WTC11 (cell line): ENCODE measurements around the gene PREX1.

Experiments used
- CREM ChIP-seq: sonication (generic); formaldehyde crosslinking; IDR thresholded peaks from 2 replicates; pipeline ENCODE4 v1.8.1; 2022; ENCODE audit warnings: mild to moderate bottlenecking, missing genetic modification reagents, moderate library complexity
- ELF4 ChIP-seq: sonication (generic); formaldehyde crosslinking; IDR thresholded peaks from 2 replicates; pipeline ENCODE4 v1.8.1; 2022; ENCODE audit warnings: low read depth, mild to moderate bottlenecking, moderate library complexity, missing genetic modification reagents
- ESRRA ChIP-seq: sonication (generic); formaldehyde crosslinking; IDR thresholded peaks from 2 replicates; pipeline ENCODE4 v1.8.1; 2022; ENCODE audit warnings: mild to moderate bottlenecking, missing genetic modification reagents, borderline replicate concordance
- JAZF1 ChIP-seq: fragments of 250-450 bp; sonication (Bioruptor Pico); IDR thresholded peaks from 2 replicates; pipeline ENCODE4 v1.9.0; 2021; ENCODE audit warnings: moderate library complexity, mild to moderate bottlenecking, inconsistent platforms
- JUN ChIP-seq: sonication (generic); formaldehyde crosslinking; IDR thresholded peaks from 2 replicates; pipeline ENCODE4 v1.8.0; 2023; ENCODE audit warnings: mild to moderate bottlenecking, missing genetic modification reagents
- NFYB ChIP-seq: sonication (generic); formaldehyde crosslinking; conservative IDR thresholded peaks from 2 replicates; pipeline ENCODE4 v1.8.0; 2022; ENCODE audit warnings: low read depth, missing genetic modification reagents
- NR1H2 ChIP-seq: sonication (generic); formaldehyde crosslinking; IDR thresholded peaks from 2 replicates; pipeline ENCODE4 v1.9.0; 2021; ENCODE audit warnings: mild to moderate bottlenecking, moderate library complexity, missing genetic modification reagents
- SP1 ChIP-seq: sonication (generic); formaldehyde crosslinking; conservative IDR thresholded peaks from 2 replicates; pipeline ENCODE4 v1.8.1; 2022; ENCODE audit warnings: missing genetic modification reagents
- TCF7 ChIP-seq: sonication (generic); formaldehyde crosslinking; IDR thresholded peaks from 2 replicates; pipeline ENCODE4 v1.8.0; 2022; ENCODE audit warnings: mild to moderate bottlenecking, low read depth, missing genetic modification reagents, moderate library complexity
- TF ChIP-seq, protein P1 (sequence below): fragments of 200-600 bp; IDR thresholded peaks from 2 replicates; pipeline ENCODE4 v1.8.0; 2022; ENCODE audit warnings: antibody characterized with exemption
- TF ChIP-seq, protein P2 (sequence below): sonication (generic); formaldehyde crosslinking; IDR thresholded peaks from 2 replicates; pipeline ENCODE4 v1.8.1; 2023; ENCODE audit warnings: mild to moderate bottlenecking, missing genetic modification reagents, borderline replicate concordance
- TF ChIP-seq, protein P3 (sequence below): sonication (generic); formaldehyde crosslinking; IDR thresholded peaks from 2 replicates; pipeline ENCODE4 v1.8.0; 2023; ENCODE audit warnings: missing genetic modification reagents
- TF ChIP-seq, protein P4 (sequence below): sonication (generic); formaldehyde crosslinking; IDR thresholded peaks from 2 replicates; pipeline ENCODE4 v1.8.1; 2022; ENCODE audit warnings: low read depth, missing genetic modification reagents, borderline replicate concordance
- TF ChIP-seq, protein P5 (sequence below): sonication (generic); formaldehyde crosslinking; IDR thresholded peaks from 2 replicates; pipeline ENCODE4 v1.8.1; 2022; ENCODE audit warnings: missing genetic modification reagents, borderline replicate concordance

DNA sequence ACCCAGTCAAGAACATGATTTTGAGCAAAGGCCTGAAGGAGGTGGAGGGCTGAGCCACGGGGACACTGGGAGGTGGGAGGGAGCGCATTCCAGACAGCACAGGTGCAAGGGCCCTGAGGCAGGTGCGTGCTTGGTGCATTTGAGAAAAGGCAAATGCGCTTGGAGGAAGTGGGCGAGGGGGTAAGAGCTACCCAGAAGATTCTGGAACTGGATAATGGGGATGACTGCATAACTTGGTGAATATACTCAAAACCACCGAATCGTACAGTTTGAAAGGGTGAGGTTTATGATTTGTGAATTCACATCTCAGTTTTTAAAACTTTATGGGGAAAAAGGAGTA is 9.8 kb downstream of the PREX1 start:
- TF ChIP-seq, protein P1, sequence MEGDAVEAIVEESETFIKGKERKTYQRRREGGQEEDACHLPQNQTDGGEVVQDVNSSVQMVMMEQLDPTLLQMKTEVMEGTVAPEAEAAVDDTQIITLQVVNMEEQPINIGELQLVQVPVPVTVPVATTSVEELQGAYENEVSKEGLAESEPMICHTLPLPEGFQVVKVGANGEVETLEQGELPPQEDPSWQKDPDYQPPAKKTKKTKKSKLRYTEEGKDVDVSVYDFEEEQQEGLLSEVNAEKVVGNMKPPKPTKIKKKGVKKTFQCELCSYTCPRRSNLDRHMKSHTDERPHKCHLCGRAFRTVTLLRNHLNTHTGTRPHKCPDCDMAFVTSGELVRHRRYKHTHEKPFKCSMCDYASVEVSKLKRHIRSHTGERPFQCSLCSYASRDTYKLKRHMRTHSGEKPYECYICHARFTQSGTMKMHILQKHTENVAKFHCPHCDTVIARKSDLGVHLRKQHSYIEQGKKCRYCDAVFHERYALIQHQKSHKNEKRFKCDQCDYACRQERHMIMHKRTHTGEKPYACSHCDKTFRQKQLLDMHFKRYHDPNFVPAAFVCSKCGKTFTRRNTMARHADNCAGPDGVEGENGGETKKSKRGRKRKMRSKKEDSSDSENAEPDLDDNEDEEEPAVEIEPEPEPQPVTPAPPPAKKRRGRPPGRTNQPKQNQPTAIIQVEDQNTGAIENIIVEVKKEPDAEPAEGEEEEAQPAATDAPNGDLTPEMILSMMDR, result no peak
- TF ChIP-seq ESRRA (CRISPR knock-in tag) (no peak), JAZF1 (CRISPR knock-in tag) (no peak), ELF4 (CRISPR knock-in tag) (no peak), CREM (CRISPR knock-in tag) (no peak), NFYB (CRISPR knock-in tag) (no peak), NR1H2 (no peak), SP1 (CRISPR knock-in tag) (no peak), TCF7 (CRISPR knock-in tag) (no peak), JUN (no peak)
- TF ChIP-seq, protein P2, sequence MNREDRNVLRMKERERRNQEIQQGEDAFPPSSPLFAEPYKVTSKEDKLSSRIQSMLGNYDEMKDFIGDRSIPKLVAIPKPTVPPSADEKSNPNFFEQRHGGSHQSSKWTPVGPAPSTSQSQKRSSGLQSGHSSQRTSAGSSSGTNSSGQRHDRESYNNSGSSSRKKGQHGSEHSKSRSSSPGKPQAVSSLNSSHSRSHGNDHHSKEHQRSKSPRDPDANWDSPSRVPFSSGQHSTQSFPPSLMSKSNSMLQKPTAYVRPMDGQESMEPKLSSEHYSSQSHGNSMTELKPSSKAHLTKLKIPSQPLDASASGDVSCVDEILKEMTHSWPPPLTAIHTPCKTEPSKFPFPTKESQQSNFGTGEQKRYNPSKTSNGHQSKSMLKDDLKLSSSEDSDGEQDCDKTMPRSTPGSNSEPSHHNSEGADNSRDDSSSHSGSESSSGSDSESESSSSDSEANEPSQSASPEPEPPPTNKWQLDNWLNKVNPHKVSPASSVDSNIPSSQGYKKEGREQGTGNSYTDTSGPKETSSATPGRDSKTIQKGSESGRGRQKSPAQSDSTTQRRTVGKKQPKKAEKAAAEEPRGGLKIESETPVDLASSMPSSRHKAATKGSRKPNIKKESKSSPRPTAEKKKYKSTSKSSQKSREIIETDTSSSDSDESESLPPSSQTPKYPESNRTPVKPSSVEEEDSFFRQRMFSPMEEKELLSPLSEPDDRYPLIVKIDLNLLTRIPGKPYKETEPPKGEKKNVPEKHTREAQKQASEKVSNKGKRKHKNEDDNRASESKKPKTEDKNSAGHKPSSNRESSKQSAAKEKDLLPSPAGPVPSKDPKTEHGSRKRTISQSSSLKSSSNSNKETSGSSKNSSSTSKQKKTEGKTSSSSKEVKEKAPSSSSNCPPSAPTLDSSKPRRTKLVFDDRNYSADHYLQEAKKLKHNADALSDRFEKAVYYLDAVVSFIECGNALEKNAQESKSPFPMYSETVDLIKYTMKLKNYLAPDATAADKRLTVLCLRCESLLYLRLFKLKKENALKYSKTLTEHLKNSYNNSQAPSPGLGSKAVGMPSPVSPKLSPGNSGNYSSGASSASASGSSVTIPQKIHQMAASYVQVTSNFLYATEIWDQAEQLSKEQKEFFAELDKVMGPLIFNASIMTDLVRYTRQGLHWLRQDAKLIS (CRISPR knock-in tag), result no peak
- TF ChIP-seq, protein P3, sequence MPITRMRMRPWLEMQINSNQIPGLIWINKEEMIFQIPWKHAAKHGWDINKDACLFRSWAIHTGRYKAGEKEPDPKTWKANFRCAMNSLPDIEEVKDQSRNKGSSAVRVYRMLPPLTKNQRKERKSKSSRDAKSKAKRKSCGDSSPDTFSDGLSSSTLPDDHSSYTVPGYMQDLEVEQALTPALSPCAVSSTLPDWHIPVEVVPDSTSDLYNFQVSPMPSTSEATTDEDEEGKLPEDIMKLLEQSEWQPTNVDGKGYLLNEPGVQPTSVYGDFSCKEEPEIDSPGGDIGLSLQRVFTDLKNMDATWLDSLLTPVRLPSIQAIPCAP (CRISPR knock-in tag), result no peak
- TF ChIP-seq, protein P4, sequence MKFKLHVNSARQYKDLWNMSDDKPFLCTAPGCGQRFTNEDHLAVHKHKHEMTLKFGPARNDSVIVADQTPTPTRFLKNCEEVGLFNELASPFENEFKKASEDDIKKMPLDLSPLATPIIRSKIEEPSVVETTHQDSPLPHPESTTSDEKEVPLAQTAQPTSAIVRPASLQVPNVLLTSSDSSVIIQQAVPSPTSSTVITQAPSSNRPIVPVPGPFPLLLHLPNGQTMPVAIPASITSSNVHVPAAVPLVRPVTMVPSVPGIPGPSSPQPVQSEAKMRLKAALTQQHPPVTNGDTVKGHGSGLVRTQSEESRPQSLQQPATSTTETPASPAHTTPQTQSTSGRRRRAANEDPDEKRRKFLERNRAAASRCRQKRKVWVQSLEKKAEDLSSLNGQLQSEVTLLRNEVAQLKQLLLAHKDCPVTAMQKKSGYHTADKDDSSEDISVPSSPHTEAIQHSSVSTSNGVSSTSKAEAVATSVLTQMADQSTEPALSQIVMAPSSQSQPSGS (CRISPR knock-in tag), result no peak
- TF ChIP-seq, protein P5, sequence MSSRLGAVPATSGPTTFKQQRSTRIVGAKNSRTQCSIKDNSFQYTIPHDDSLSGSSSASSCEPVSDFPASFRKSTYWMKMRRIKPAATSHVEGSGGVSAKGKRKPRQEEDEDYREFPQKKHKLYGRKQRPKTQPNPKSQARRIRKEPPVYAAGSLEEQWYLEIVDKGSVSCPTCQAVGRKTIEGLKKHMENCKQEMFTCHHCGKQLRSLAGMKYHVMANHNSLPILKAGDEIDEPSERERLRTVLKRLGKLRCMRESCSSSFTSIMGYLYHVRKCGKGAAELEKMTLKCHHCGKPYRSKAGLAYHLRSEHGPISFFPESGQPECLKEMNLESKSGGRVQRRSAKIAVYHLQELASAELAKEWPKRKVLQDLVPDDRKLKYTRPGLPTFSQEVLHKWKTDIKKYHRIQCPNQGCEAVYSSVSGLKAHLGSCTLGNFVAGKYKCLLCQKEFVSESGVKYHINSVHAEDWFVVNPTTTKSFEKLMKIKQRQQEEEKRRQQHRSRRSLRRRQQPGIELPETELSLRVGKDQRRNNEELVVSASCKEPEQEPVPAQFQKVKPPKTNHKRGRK, result no peak
